ENCODE measurements around the gene FAM107A. TPM values are rescaled to one million over a fixed set of nuclear protein-coding genes. Genes with fewer than 3 reads are reported as not detected.

Gene FAM107A, protein sequence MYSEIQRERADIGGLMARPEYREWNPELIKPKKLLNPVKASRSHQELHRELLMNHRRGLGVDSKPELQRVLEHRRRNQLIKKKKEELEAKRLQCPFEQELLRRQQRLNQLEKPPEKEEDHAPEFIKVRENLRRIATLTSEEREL
- not detected in 5 replicates for total RNA-seq (2022; extraction: Qiagen RNA extraction)

GRCh38 chr3:58577269-58577821 lies at the start of gene FAM107A:
FAM107A (minus strand) TSS chr3:58577391; CDS start chr3:58569860, 7,531 bp downstream.

DNA sequence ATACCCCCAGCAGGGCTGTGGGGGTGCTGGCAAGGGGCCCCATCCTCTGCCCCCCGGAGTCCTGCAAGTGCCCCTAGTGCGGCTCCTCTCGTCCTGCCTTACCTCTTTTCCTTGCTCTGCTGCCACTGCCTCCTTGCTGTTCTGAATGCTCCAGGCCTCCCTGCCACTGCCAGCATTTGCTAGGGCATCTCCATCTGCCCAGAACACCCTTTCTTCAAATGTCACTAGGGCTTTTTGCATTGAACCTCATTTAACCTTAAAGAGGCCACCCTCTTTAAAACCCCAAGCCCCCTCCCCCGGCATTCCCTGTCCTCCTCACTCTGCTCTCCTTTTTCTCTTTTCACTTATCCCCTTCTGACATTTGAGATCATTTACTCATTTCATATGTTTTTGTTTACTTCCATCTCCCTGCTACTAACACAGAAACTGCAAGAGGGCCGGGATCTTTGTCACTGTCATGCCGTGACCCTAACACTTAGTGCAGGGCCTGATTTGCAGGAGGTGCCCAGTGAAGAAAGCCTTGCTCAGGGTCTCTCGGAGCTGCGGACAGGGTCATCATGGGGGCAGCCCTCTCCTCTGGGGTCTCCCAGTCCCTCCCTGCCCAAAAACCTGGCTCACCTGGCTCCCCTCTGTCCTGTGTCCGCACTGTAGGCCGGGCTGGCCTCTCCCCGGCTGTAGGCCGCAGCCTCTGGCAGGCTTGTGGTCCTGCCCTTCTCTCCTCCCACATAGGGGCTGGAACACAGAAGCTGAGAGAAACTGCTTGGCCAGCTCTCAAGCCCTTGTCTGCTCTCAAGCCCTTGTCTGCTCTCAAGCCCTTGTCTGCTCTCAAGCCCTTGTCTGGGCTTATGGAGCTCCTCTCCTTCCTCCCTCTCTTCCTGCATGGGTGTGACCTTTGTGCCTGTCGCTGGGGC lies 40.4 kb downstream of the FAM107A start, which contains the start of gene ACOX2:
ACOX2 (minus strand) TSS at position 690 of the 911 bp plus-strand sequence. CDS start 2,084 bp downstream, outside the sequence.

Other genes starting within 250 kb of the FAM107A start
- 5.5 to 6.6 TPM (median 6.2 TPM) in 5 replicates for gene PXK, start 244.5 kb downstream of the FAM107A start, total RNA-seq (2022; extraction: Qiagen RNA extraction)
- gene PDHB, start 143.6 kb downstream of the FAM107A start, total RNA-seq (2022; extraction: Qiagen RNA extraction) = 55.2 to 67.8 TPM (median 60.6 TPM) in 5 replicates
- 6.8 to 9.1 TPM (median 8.4 TPM) in 5 replicates for gene KCTD6, start 85.3 kb downstream of the FAM107A start, total RNA-seq (2022; extraction: Qiagen RNA extraction)
- 6.1 to 11.1 TPM (median 9.7 TPM) in 5 replicates for gene ACOX2, start 40.2 kb downstream of the FAM107A start, total RNA-seq (2022; extraction: Qiagen RNA extraction)
- not detected in 5 replicates for gene FAM3D, start 89.4 kb upstream of the FAM107A start, total RNA-seq (2022; extraction: Qiagen RNA extraction)